H1 (cell line): ENCODE results near the gene PSMD5. TPM values are rescaled to one million over a fixed set of nuclear protein-coding genes. Genes with fewer than 3 reads are reported as not detected.

Experiments used
- CTCF ChIA-PET: fragments of 300-600 bp; sonication (Branson Sonifier 250); formaldehyde crosslinking; loops from one replicate; lab custom pipeline; 2021; ENCODE audit not compliant: partially characterized antibody; lab: Charles Lee
- POLR2A ChIA-PET: fragments of 300-600 bp; sonication (Branson Sonifier 250); formaldehyde crosslinking; loops from one replicate; lab custom pipeline; 2021; ENCODE audit warnings: inconsistent platforms; ENCODE audit not compliant: partially characterized antibody; lab: Charles Lee
- DNase-seq, 2 experiments: peaks; one replicate each; pipeline versions ENCODE4 v3.0.0 to v3.0.0-alpha.2; 2010 to 2022; ENCODE audit warnings: low spot score in 2 of 2, low read depth in 1 of 2, mixed read lengths in 1 of 2
- FAIRE-seq: peaks from 2 replicates; lab custom pipeline; 2011; peaks lifted over from hg19 to GRCh38; lab: Jason Lieb, UNC
- H2AFZ ChIP-seq: 2 replicates; pipeline ENCODE4 v1.8.1; 2012; ENCODE audit warnings: low read length, inconsistent platforms
- H2AK5ac ChIP-seq: 2 replicates; pipeline ENCODE4 v1.6.1; 2013; ENCODE audit warnings: low read depth, low read length
- H2BK120ac ChIP-seq: replicated peaks from 2 replicates; pipeline ENCODE3; 2013; ENCODE audit warnings: low read depth, low read length, inconsistent platforms
- H2BK12ac ChIP-seq: 2 replicates; pipeline ENCODE4 v1.6.1; 2013; ENCODE audit warnings: low read depth, low read length
- H2BK15ac ChIP-seq: 2 replicates; pipeline ENCODE4 v1.6.1; 2013; ENCODE audit warnings: low read length
- H2BK20ac ChIP-seq: 2 replicates; pipeline ENCODE4 v1.6.1; 2013; ENCODE audit warnings: low read length
- H2BK5ac ChIP-seq: 2 replicates; pipeline ENCODE4 v1.6.1; 2013; ENCODE audit warnings: low read depth, low read length
- H3K14ac ChIP-seq: 2 replicates; pipeline ENCODE4 v1.6.1; 2013; ENCODE audit warnings: inconsistent platforms; ENCODE audit not compliant: insufficient read length
- H3K18ac ChIP-seq: 2 replicates; pipeline ENCODE4 v1.6.1; 2013; ENCODE audit warnings: low read length; ENCODE audit errors: extremely low read depth
- H3K23ac ChIP-seq: 2 replicates; pipeline ENCODE4 v1.6.1; 2013; ENCODE audit warnings: inconsistent platforms; ENCODE audit not compliant: insufficient read length
- H3K23me2 ChIP-seq: 2 replicates; pipeline ENCODE4 v1.6.1; 2013; ENCODE audit warnings: low read depth, low read length
- H3K27ac ChIP-seq: 2 replicates; pipeline ENCODE4 v1.6.1; 2011; ENCODE audit warnings: low read depth, low read length, inconsistent platforms
- H3K27me3 ChIP-seq, 4 experiments: replicated peaks in 1 of 4; 1 replicate in 1 of 4; 2 replicates in 3 of 4; pipeline versions ENCODE4 v1.6.1 to v1.8.1; 2011 to 2013; ENCODE audit warnings: low read length in 3 of 4, mild to moderate bottlenecking in 3 of 4, inconsistent platforms in 2 of 4, mixed read lengths in 2 of 4, moderate library complexity in 1 of 4; ENCODE audit not compliant: control insufficient read depth in 3 of 4, insufficient read depth in 3 of 4; ENCODE audit errors: extremely low read depth in 1 of 4
- H3K36me3 ChIP-seq, 4 experiments: 2 replicates each; pipeline versions ENCODE4 v1.6.1 to v1.8.1; 2011 to 2013; ENCODE audit warnings: mild to moderate bottlenecking in 4 of 4, low read length in 3 of 4, moderate library complexity in 2 of 4, control low read depth in 1 of 4, inconsistent platforms in 1 of 4; ENCODE audit not compliant: insufficient read depth in 4 of 4, control insufficient read depth in 2 of 4
- H3K4ac ChIP-seq: replicated peaks from 2 replicates; pipeline ENCODE3; 2013; ENCODE audit warnings: low read length, low read depth, mixed read lengths, inconsistent platforms; ENCODE audit not compliant: insufficient read length
- H3K4me1 ChIP-seq, 4 experiments: replicated peaks in 1 of 4; 1 replicate in 1 of 4; 2 replicates in 3 of 4; pipeline versions ENCODE4 v1.6.1 to v1.8.1; 2011 to 2013; ENCODE audit warnings: low read length in 3 of 4, inconsistent platforms in 2 of 4, mixed read lengths in 1 of 4; ENCODE audit not compliant: insufficient read depth in 4 of 4, control insufficient read depth in 3 of 4
- H3K4me2 ChIP-seq, 2 experiments: 2 replicates each; pipeline versions ENCODE4 v1.6.1 to v1.8.1; 2011 to 2013; ENCODE audit warnings: low read depth in 2 of 2, low read length in 2 of 2, control low read depth in 1 of 2, inconsistent platforms in 1 of 2, mild to moderate bottlenecking in 1 of 2; ENCODE audit not compliant: insufficient read depth in 1 of 2
- H3K4me3 ChIP-seq, 4 experiments: fragments of 200-600, 300-600 bp in 1 of 4; sonication (generic), shearing (Covaris generic), sonication (Bioruptor Twin) in 1 of 4; 2 replicates each; pipeline versions ENCODE4 v1.5.1 to v1.8.1; 2011 to 2016; ENCODE audit warnings: low read length in 4 of 4, low read depth in 3 of 4, control low read depth in 2 of 4, inconsistent platforms in 2 of 4, mild to moderate bottlenecking in 2 of 4, mixed read lengths in 1 of 4, moderate library complexity in 1 of 4; ENCODE audit not compliant: insufficient read depth in 2 of 4; ENCODE audit errors: extremely low read depth in 1 of 4
- H3K56ac ChIP-seq: replicated peaks from 2 replicates; pipeline ENCODE3; 2013; ENCODE audit warnings: low read depth, mild to moderate bottlenecking, mixed read lengths, low read length, inconsistent platforms; ENCODE audit not compliant: insufficient read length
- H3K79me1 ChIP-seq: 2 replicates; pipeline ENCODE4 v1.6.1; 2013; ENCODE audit warnings: low read depth, low read length, control low read depth
- H3K79me2 ChIP-seq, 2 experiments: 2 replicates each; pipeline versions ENCODE4 v1.6.1 to v1.8.1; 2012 to 2013; ENCODE audit warnings: low read length in 2 of 2, mild to moderate bottlenecking in 2 of 2, inconsistent platforms in 1 of 2; ENCODE audit not compliant: insufficient read depth in 2 of 2, control insufficient read depth in 1 of 2
- H3K9ac ChIP-seq, 4 experiments: replicated peaks in 1 of 4; 1 replicate in 1 of 4; 2 replicates in 3 of 4; pipeline versions ENCODE4 v1.6.1 to v1.8.1; 2011 to 2013; ENCODE audit warnings: low read depth in 3 of 4, low read length in 3 of 4, control low read depth in 2 of 4, mild to moderate bottlenecking in 2 of 4, moderate library complexity in 2 of 4, inconsistent platforms in 1 of 4; ENCODE audit errors: extremely low read depth in 1 of 4
- H3K9me3 ChIP-seq, 2 experiments: 2 replicates each; pipeline versions ENCODE4 v1.6.1 to v1.8.1; 2012 to 2013; ENCODE audit warnings: mild to moderate bottlenecking in 2 of 2, moderate library complexity in 2 of 2, control low read depth in 1 of 2, inconsistent platforms in 1 of 2, low read depth in 1 of 2, low read length in 1 of 2, mixed read lengths in 1 of 2; ENCODE audit not compliant: insufficient read depth in 2 of 2
- H4K20me1 ChIP-seq, 2 experiments: replicated peaks in 1 of 2; 2 replicates each; pipeline versions ENCODE3 to v1.8.1; 2011 to 2013; ENCODE audit warnings: inconsistent platforms in 2 of 2, low read length in 2 of 2, mild to moderate bottlenecking in 1 of 2; ENCODE audit not compliant: insufficient read depth in 2 of 2, control insufficient read depth in 1 of 2
- H4K5ac ChIP-seq: 2 replicates; pipeline ENCODE4 v1.6.1; 2013; ENCODE audit warnings: low read length, low read depth, mixed read lengths, inconsistent platforms; ENCODE audit not compliant: insufficient read length
- H4K8ac ChIP-seq: 2 replicates; pipeline ENCODE4 v1.8.0; 2013; ENCODE audit warnings: mild to moderate bottlenecking, moderate library complexity, low read length, inconsistent platforms; ENCODE audit not compliant: insufficient read depth; ENCODE audit errors: extremely low read depth
- H4K91ac ChIP-seq: replicated peaks from 2 replicates; pipeline ENCODE3; 2013; ENCODE audit warnings: low read length, mixed read lengths, inconsistent platforms; ENCODE audit not compliant: insufficient read length
- BRCA1 ChIP-seq: IDR thresholded peaks from 2 replicates; pipeline ENCODE4 v1.6.1; 2012; ENCODE audit warnings: low read depth, low read length, improper control_type of control experiment
- CBX8 ChIP-seq: fragments of 300-800, 300-1000 bp; sonication (generic); IDR thresholded peaks from 2 replicates; pipeline ENCODE4 v1.7.1; 2016; ENCODE audit warnings: low read depth, low read length, borderline replicate concordance
- CHD1 ChIP-seq: IDR thresholded peaks from 2 replicates; pipeline ENCODE4 v1.6.1; 2012; ENCODE audit warnings: low read depth, low read length, improper control_type of control experiment
- CHD2 ChIP-seq: IDR thresholded peaks from 2 replicates; pipeline ENCODE4 v1.6.1; 2012; ENCODE audit warnings: low read length, improper control_type of control experiment
- GABPA ChIP-seq: IDR thresholded peaks from 2 replicates; pipeline ENCODE4 v1.6.1; 2011; ENCODE audit warnings: mild to moderate bottlenecking, low read length, moderate library complexity, borderline replicate concordance; ENCODE audit not compliant: insufficient read depth
- GTF2F1 ChIP-seq: IDR thresholded peaks from 2 replicates; pipeline ENCODE4 v1.6.1; 2012; ENCODE audit warnings: low read depth, low read length, improper control_type of control experiment, borderline replicate concordance
- HDAC6 ChIP-seq: IDR thresholded peaks from one replicate; pipeline ENCODE4 v1.7.1; 2012; ENCODE audit warnings: low read depth, mild to moderate bottlenecking, inconsistent platforms, low read length, moderate library complexity
- JUN ChIP-seq: IDR thresholded peaks from 2 replicates; pipeline ENCODE4 v1.6.1; 2011; ENCODE audit warnings: low read depth, mild to moderate bottlenecking, improper control_type of control experiment, low read length
- KDM1A ChIP-seq: fragments of 200-600, 300-600 bp; sonication (generic); IDR thresholded peaks from 2 replicates; pipeline ENCODE4 v1.7.1; 2016; ENCODE audit warnings: mild to moderate bottlenecking, low read length, borderline replicate concordance
- SP2 ChIP-seq: IDR thresholded peaks from 2 replicates; pipeline ENCODE4 v1.6.1; 2012; ENCODE audit warnings: mild to moderate bottlenecking, low read length, inconsistent platforms
- SP4 ChIP-seq: IDR thresholded peaks from 2 replicates; pipeline ENCODE4 v1.6.1; 2012; ENCODE audit warnings: low read length, inconsistent platforms
- SUZ12 ChIP-seq: fragments of 200-600 bp; sonication (generic); IDR thresholded peaks from 2 replicates; pipeline ENCODE4 v1.6.1; 2012; ENCODE audit warnings: mild to moderate bottlenecking, inconsistent platforms, low read length, moderate library complexity, mixed read lengths
- USF2 ChIP-seq: IDR thresholded peaks from 2 replicates; pipeline ENCODE4 v1.6.1; 2011; ENCODE audit warnings: low read length, improper control_type of control experiment
- YY1 ChIP-seq: IDR thresholded peaks from 2 replicates; pipeline ENCODE4 v1.6.1; 2011; ENCODE audit warnings: low read depth, mild to moderate bottlenecking, low read length
- WGBS, 2 experiments: shearing (Covaris generic) in 1 of 2; methylation state at CpG; one replicate each; pipeline versions ENCODE4 v1.1.6 to v1.1.7; 2013 to 2015; ENCODE audit warnings: low lambda C conversion rate in 2 of 2, mixed read lengths in 2 of 2, inconsistent platforms in 1 of 2, low coverage in 1 of 2, missing lambda C conversion rate in 1 of 2; ENCODE audit not compliant: insufficient replicate concordance in 2 of 2, insufficient coverage in 1 of 2, insufficient read length in 1 of 2; ENCODE audit errors: extremely low coverage in 1 of 2, missing lambda C conversion rate in 1 of 2; 5-methylcytosine and 5-hydroxymethylcytosine counted together
- polyA plus RNA-seq, 7 experiments: library from polyadenylated mRNA; depleted of rRNA in 3 of 7; stranded (reverse) in 5 of 7; unstranded in 2 of 7; fragments of >200 nt in 5 of 7; fragments of 200-250 nt in 2 of 7; gene quantifications; 1 replicate in 5 of 7; 2 replicates in 1 of 7; 4 replicates in 1 of 7; pipeline versions ENCODE4 v1.2.1 to v1.2.3, GENCODE V29; 2011 to 2013; ENCODE audit warnings: missing spikeins in 2 of 7, mixed read lengths in 2 of 7
- total RNA-seq: library from RNA; stranded (reverse); fragmentation: NEBNext Ultra II Directional; extraction: Animal tissue kit (Norgen Biotek cat#: 25700); gene quantifications from 2 replicates; pipeline ENCODE4 v1.2.1, GENCODE V29; 2021

Gene PSMD5
- total and polyA plus RNA-seq, 2 of the 8 experiments (the other 6 are each of a cell fraction or from before 2014, with no cell fraction given) = 19.2 to 30.5 TPM

GRCh38 chr9:120820095-120820494, 22.6 kb downstream of the PSMD5 start:
- H3K79me1 ChIP-seq = no peaks in the 10 kb centered on the region
- no peak overlapping the region for H3K23ac ChIP-seq
- 87% methylated on average over 4 of the region's 4 CpGs; no CpG with 5 or more reads in 1 of the 2 experiments for WGBS, 2 experiments
- peaks cover 2 to 61% (median 24%) of the 10 kb centered on the region in 4 experiments; a peak in 6 of 8 replicates for H3K36me3 ChIP-seq
- FAIRE-seq (no peak), DNase-seq (no peak)
- ChIA-PET CTCF (interaction anchor here (1.1 kb wide), 1 partner anchor 9 kb away, joined by 3 read pairs; no protein-coding TSS in a partner anchor), POLR2A (interaction anchor here (0.6 to 1.3 kb wide), 2 partner anchors 22 to 39 kb away, joined by 3 read pairs; partner anchors contain the start of gene PSMD5)
- no peak overlapping the region for H3K9ac ChIP-seq
- no peaks in the 10 kb centered on the region for H3K27me3 ChIP-seq
- H3K23me2 ChIP-seq = 0 out of 2 replicates have a peak, but pooled peaks cover 2% of the 10 kb centered on the region
- no peaks in the 10 kb centered on the region for H3K79me2 ChIP-seq
- no peak overlapping the region for H4K5ac ChIP-seq
- no peak overlapping the region for H3K27ac ChIP-seq
- no peak overlapping the region for H3K4me2 ChIP-seq
- no peaks in the 10 kb centered on the region for H3K9me3 ChIP-seq
- H3K4ac ChIP-seq = no peak overlapping the region
- H3K18ac ChIP-seq = no peak overlapping the region
- H2AFZ ChIP-seq = no peak overlapping the region
- no peak overlapping the region for H2BK20ac ChIP-seq
- no peak overlapping the region for H2BK120ac ChIP-seq
- H4K8ac ChIP-seq = no peak overlapping the region
- no peaks in the 10 kb centered on the region for H3K4me1 ChIP-seq
- no peak overlapping the region for H2BK5ac ChIP-seq
- no peaks in the 10 kb centered on the region for H4K20me1 ChIP-seq
- H2BK12ac ChIP-seq = no peak overlapping the region
- H2AK5ac ChIP-seq = no peak overlapping the region
- no peak overlapping the region for H2BK15ac ChIP-seq
- no peak overlapping the region for H3K14ac ChIP-seq
- no peak overlapping the region for H3K56ac ChIP-seq
- H3K4me3 ChIP-seq = no peak overlapping the region
- H4K91ac ChIP-seq = no peak overlapping the region
- TF ChIP-seq SUZ12 (no peak), USF2 (no peak), BRCA1 (no peak), GTF2F1 (no peak), HDAC6 (no peak), JUN (no peak), CBX8 (no peak), SP2 (no peak), GABPA (no peak), YY1 (no peak), CHD1 (no peak), KDM1A (no peak), CHD2 (no peak), SP4 (no peak)
